Mucosa of descending colon (tissue), 3 donors: ENCODE measurements around the gene SMARCC2. TPM values are rescaled to one million over a fixed set of nuclear protein-coding genes. Genes with fewer than 3 reads are reported as not detected.

Source experiments
- ATAC-seq: fragments of 200-7000 bp; cut with Tn5 transposase; one replicate; pipeline ENCODE4 v1.9.1; 2020; ENCODE audit warnings: mild to moderate bottlenecking, moderate library complexity
- DNase-seq, 3 donors: peaks; one replicate each; pipeline ENCODE4 v3.0.0-alpha.2; 2020
- H3K36me3 ChIP-seq: fragments of 200-600 bp; one replicate; pipeline ENCODE4 v1.8.0; 2021; ENCODE audit warnings: low read depth, mild to moderate bottlenecking
- H3K4me1 ChIP-seq: fragments of 200-600 bp; one replicate; pipeline ENCODE4 v1.8.0; 2021; ENCODE audit warnings: low read depth, mild to moderate bottlenecking
- H3K4me3 ChIP-seq: fragments of 200-600 bp; one replicate; pipeline ENCODE4 v1.8.0; 2021; ENCODE audit warnings: mild to moderate bottlenecking
- H3K9me3 ChIP-seq: fragments of 200-600 bp; one replicate; pipeline ENCODE4 v1.8.0; 2021; ENCODE audit warnings: mild to moderate bottlenecking
- CTCF ChIP-seq: fragments of 200-600 bp; IDR thresholded peaks from one replicate; pipeline ENCODE4 v1.8.0; 2022; ENCODE audit warnings: antibody characterized with exemption, mild to moderate bottlenecking
- intact Hi-C, 2 donors: fragments of 100-400 bp; cut with DNase I in 1 of 2; cut with micrococcal nuclease in 1 of 2; formaldehyde crosslinking; loops; one replicate each; pipeline versions ENCODE4 v1.11.0 to v1.11.1; 2022; cut with DNase I, micrococcal nuclease
- total RNA-seq, 3 donors: library from RNA; stranded (reverse); fragmentation: NEBNext Ultra II Directional in 2 of 3; extraction: Animal tissue kit (Norgen Biotek cat#: 25700) in 2 of 3; gene quantifications; one replicate each; pipeline versions ENCODE4 v1.2.1 to v1.2.4, GENCODE V29; 2021 to 2023
- donor health status: DM: no; HTN: no; CAD: no; lungs with moderate emphysema.
- donor health status: DM: no; HTN: no; CAD: no.
- donor health status: DM: no; HTN: yes; CAD: no.

Gene SMARCC2
- total RNA-seq, 3 donors from 2014 or later = 91.7 to 163 (median 116) TPM

- ATAC-seq (no peak), DNase-seq (no peak)
- H3K4me1 ChIP-seq = peaks cover 14% of the 10 kb centered on the region
- no peaks in the 10 kb centered on the region for H3K36me3 ChIP-seq
- intact Hi-C loops = no loop called here
- H3K9me3 ChIP-seq = no peaks in the 10 kb centered on the region
- no peak overlapping the region for H3K4me3 ChIP-seq
- no peak for TF ChIP-seq CTCF
Measured at GRCh38 chr12:56145217-56145616, 44.1 kb downstream of the SMARCC2 start.

DNA sequence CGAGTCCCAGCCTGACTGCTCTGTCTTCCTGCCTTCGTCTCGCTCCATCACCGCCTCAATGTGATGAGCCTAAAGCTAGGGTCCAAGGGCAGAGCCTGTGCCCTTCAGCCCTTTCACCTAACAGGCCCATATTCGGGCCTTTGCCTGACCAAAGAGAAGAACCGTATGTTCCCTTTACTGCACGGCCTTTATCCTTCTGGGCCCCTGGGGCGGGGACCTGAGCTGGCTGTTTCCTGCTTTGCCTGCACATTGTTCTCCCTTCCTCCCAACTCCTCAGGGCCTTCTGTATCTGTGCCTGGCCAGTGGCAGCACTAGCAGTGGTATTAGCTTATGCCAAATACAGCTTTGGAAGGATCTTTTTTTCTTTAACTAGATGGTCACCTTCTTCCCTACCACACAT lies 45.4 kb downstream of the SMARCC2 start:
- no peak for TF ChIP-seq CTCF
- intact Hi-C loops = no loop called here
- DNase-seq = peak in 2 of 3 donors; percentile 63
- Histone ChIP-seq H3K4me3 (no peak overlapping the region), H3K4me1 (peaks cover 14% of the 10 kb centered on the region), H3K36me3 (no peaks in the 10 kb centered on the region), H3K9me3 (no peaks in the 10 kb centered on the region)
- peak; percentile 77 for ATAC-seq

- DNase-seq = no peak
- intact Hi-C loops = no loop called here
- no peak overlapping the region for H3K4me3 ChIP-seq
- no peak for TF ChIP-seq CTCF
- H3K36me3 ChIP-seq = peaks cover 2% of the 10 kb centered on the region
- peak; percentile 46 for ATAC-seq
- H3K9me3 ChIP-seq = no peaks in the 10 kb centered on the region
- peaks cover 14% of the 10 kb centered on the region for H3K4me1 ChIP-seq
Measured at GRCh38 chr12:56143217-56143616, 46.1 kb downstream of the SMARCC2 start.

DNA sequence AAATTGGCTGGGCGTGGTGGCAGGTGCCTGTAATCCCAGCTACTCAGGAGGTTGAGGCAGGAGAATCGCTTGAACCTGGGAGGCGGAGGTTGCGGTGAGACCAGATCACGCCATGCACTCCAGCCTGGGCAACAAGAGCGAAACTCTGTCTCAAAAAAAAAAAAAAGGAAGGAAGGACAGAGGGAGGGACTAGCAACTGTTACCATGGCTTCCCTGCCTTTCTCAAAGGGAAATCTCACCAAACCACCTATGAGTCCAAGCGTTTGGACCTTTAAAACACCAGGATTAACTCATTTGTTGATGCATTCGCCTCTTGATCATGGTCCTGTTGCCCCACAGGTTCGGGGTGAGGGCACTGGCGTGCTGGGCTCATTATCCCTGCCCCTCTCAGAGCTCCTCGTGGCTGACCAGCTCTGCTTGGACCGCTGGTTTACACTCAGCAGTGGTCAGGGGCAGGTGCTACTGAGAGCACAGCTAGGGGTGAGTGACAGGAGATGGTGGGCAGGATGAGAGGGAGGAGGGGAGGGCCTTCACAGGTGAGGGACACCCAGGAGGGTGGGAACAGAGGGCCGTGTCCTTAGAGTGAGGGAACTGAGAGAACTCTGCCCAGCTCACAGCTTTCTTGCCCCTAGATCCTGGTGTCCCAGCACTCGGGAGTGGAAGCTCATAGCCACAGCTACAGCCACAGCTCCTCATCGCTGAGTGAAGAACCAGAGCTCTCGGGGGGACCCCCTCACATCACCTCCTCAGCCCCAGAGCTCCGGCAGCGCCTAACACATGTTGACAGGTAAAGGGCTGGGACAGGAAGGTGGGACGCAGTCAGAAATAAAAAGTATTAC lies 47.1 kb downstream of the SMARCC2 start:
- ATAC-seq (no peak), DNase-seq (no peak)
- intact Hi-C loops = no loop called here
- no peak for TF ChIP-seq CTCF
- no peaks in the 10 kb centered on the region for H3K9me3 ChIP-seq
- H3K4me1 ChIP-seq = peaks cover 11% of the 10 kb centered on the region
- peaks cover 4% of the 10 kb centered on the region for H3K36me3 ChIP-seq
- H3K4me3 ChIP-seq = no peak overlapping the region

DNA sequence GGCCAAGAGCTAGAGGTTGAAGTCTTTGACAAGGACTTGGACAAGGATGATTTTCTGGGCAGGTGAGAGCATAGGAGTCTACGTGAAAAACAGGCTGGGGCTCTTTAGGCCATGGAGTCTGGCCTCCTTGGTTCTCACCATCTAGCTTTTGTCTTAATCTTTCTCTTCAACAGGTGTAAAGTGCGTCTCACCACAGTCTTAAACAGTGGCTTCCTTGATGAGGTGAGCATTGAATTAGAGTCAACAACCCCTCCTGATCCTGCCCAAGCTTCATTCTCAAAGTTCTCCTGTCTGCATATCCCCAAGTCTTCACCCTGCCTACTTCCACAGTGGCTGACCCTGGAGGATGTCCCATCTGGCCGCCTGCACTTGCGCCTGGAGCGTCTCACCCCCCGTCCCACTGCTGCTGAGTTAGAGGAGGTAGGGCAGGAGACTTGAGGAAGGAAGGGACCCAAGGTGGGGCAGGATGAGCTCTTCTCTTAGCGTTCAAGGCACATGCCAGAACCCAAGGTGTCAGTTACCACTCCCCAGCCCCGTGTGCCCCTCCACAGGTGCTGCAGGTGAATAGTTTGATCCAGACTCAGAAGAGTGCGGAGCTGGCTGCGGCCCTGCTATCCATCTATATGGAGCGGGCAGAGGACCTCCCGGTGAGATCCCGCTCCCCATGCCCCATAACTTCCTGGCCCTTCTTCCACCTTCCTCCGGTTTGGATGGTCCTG lies 51.3 kb downstream of the SMARCC2 start:
- Histone ChIP-seq H3K36me3 (peaks cover 4% of the 10 kb centered on the region), H3K9me3 (no peaks in the 10 kb centered on the region), H3K4me3 (no peak overlapping the region), H3K4me1 (no peaks in the 10 kb centered on the region)
- no peak for DNase-seq
- intact Hi-C loops = no loop called here
- no peak for TF ChIP-seq CTCF
- ATAC-seq = no peak
